NB4 (cell line): Measurements from ENCODE around the gene EEIG1.

Experiments
- CTCF ChIP-seq: IDR thresholded peaks from one replicate; pipeline ENCODE4 v1.5.1; 2012; ENCODE audit warnings: low read depth, low read length
- POLR2A ChIP-seq: IDR thresholded peaks from 2 replicates; pipeline ENCODE4 v1.6.1; 2011; ENCODE audit warnings: mild to moderate bottlenecking; ENCODE audit not compliant: insufficient read length; ENCODE audit errors: extremely low read depth

GRCh38 chr9:128026773-128027541 is 46.2 kb upstream of the EEIG1 start:
- TF ChIP-seq CTCF (no peak), POLR2A (no peak)
